ENCODE data around the gene TMPRSS11E. TPM values are rescaled to one million over a fixed set of nuclear protein-coding genes. Genes with fewer than 3 reads are reported as not detected.

TMPRSS11E gene, protein sequence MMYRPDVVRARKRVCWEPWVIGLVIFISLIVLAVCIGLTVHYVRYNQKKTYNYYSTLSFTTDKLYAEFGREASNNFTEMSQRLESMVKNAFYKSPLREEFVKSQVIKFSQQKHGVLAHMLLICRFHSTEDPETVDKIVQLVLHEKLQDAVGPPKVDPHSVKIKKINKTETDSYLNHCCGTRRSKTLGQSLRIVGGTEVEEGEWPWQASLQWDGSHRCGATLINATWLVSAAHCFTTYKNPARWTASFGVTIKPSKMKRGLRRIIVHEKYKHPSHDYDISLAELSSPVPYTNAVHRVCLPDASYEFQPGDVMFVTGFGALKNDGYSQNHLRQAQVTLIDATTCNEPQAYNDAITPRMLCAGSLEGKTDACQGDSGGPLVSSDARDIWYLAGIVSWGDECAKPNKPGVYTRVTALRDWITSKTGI
- 2.7 and 6.5 TPM in 2 replicates for total RNA-seq

DNA sequence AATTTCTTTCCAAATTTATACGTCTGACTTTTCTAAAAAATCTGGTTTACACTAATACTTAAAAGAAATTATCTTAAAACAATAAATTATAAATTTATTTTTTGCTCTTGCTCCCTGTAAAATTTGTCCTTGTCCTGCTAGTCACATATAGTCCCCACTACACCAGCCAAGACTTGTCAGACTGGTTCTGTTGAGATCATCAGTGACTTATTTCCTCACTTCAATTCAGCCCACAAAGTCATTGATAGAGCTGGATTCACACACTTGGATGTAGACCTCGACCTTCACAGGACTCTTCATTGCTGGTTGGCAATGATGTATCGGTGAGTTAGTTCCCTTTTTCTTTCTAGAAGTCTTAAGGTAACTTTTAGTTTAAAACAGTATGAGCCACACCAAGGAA, at the start of gene TMPRSS11E:
TSS of gene TMPRSS11E (plus strand) at position 263 of the 400 bp plus-strand sequence. CDS start at position 313, 50 bp downstream.

Other genes starting within 250 kb of the TMPRSS11E start
- 1.2 and 1.4 TPM in 2 replicates for gene TMPRSS11B, start 201.8 kb upstream of the TMPRSS11E start, total RNA-seq
- gene YTHDC1, start 97.4 kb upstream of the TMPRSS11E start, total RNA-seq: 43.4 and 61.6 TPM in 2 replicates
- gene UGT2B17, start 128.9 kb downstream of the TMPRSS11E start, total RNA-seq: not detected in 2 replicates
- gene UGT2B15, start 223.2 kb downstream of the TMPRSS11E start, total RNA-seq: not detected in 2 replicates